ENCODE measurements around the gene KCNMB2.

KCNMB2 gene

GRCh38 chr3:178875157-178875556, 338.9 kb downstream of the KCNMB2 start:
- DNase-seq (ENCODE audit: low spot score) = no peak

GRCh38 chr3:178875836-178876235, 339.6 kb downstream of the KCNMB2 start:
- no peak for DNase-seq (ENCODE audit: low spot score)

GRCh38 chr3:178880274-178880673, 344.0 kb downstream of the KCNMB2 start:
- no peak for DNase-seq (ENCODE audit: low spot score)
